ENCODE measurements around the gene TBC1D17. TPM values are rescaled to one million over a fixed set of nuclear protein-coding genes. Genes with fewer than 3 reads are reported as not detected.
A peak's percentile ranks its signal among the peaks of the same experiment; 100 is the strongest.

The TBC1D17 gene
- total and polyA plus RNA-seq, 10 of the 15 experiments (the other 5 are each of a cell fraction or from before 2014, with no cell fraction given), result 0.42 to 20.4 (median 11.2) TPM

DNA sequence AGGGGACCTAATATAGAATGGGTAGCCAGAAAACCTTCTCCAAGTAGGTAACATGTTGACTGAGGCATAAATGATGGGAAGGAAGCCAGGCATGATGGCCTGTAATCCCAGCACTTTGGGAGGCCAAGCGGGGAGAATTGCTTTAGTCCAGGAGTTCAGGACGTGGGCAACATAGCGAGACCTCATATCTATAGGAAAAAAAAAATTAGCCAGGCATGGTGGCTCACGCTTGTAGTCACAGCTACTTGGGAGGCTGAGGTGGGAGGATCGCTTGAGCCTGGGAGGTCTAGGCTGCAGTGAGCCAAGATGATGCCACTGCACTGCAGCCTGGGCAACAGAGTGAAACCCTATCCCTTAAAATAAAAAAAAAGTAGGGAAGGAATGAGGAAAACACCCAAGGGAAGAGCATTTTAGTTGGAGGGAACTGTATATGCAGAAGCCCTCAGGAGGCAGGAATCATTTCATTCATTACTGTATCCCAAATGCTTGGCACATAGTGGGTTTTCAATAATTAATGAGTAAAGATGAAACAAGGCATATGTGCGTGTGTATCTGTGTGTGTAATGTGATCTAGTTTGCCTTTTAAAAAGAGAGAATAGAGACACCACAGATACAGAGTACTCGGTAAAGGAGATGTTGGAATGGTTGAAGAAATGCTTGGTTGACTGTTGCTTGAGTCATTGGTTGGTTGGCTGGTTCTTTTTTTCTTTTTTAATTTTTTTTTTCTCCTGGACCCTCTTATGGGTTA is 54.0 kb downstream of the TBC1D17 start:
- ChIA-PET RAD21 (ENCODE audit: unreplicated experiment) (no interaction called here), POLR2A (interaction anchor here (4.7 to 5.8 kb wide), 2 partner anchors 35 to 62 kb away, joined by 30 to 113 read pairs; partner anchors contain the start of gene IL4I1), SMC1A (ENCODE audit: uncharacterized antibody, unreplicated experiment) (no interaction called here), CTCF (interaction anchor here (1.1 to 2.2 kb wide), 2 partner anchors 34 to 51 kb away, joined by 3 to 4 read pairs; partner anchors contain the start of gene IL4I1)
- peak overlapping the region; percentile 92; the same call in 1 of the 2 replicates for H3K4me3 ChIP-seq
- 86% methylated on average over 7 of the region's 7 CpGs for WGBS (ENCODE audit: insufficient coverage, insufficient replicate concordance, low lambda C conversion rate, missing lambda C conversion rate)
- H3K36me3 ChIP-seq (ENCODE audit: control insufficient read depth in 2 of 2, insufficient read depth in 2 of 2, low read length in 1 of 2), result peaks cover 9 to 14% of the 10 kb centered on the region in 2 experiments; a peak in 3 of 4 replicates
- peak overlapping the region; percentile 49 for H3K4me2 ChIP-seq (ENCODE audit: control insufficient read depth, insufficient read depth)
- no peak overlapping the region for H2AFZ ChIP-seq (ENCODE audit: control insufficient read depth, low read depth, low read length)
- ATAC-seq (no peak), DNase-seq (ENCODE audit: low read depth, low spot score) (no peak), FAIRE-seq (no peak)
- TF ChIP-seq BACH1 (IDR thresholded peaks at IDR 0.05; ENCODE audit: borderline replicate concordance) (no peak), POLR2AphosphoS2 (IDR thresholded peaks at IDR 0.05; ENCODE audit: low read depth, low read length) (peak; percentile 44), TBL1XR1 (IDR thresholded peaks at IDR 0.05; ENCODE audit: low read depth, low read length) (no peak), POLR2AphosphoS5 (IDR thresholded peaks at IDR 0.05; ENCODE audit: low read length) (peak; percentile 90)
- no peak overlapping the region for H3K27ac ChIP-seq (ENCODE audit: control insufficient read depth, insufficient read depth)
- no peak overlapping the region for H3K9ac ChIP-seq (ENCODE audit: control insufficient read depth, insufficient read depth, low read length)
- peaks cover 15% of the 10 kb centered on the region for H3K4me1 ChIP-seq (ENCODE audit: control insufficient read depth, insufficient read depth, low read length)
- H4K20me1 ChIP-seq (ENCODE audit: control insufficient read depth, insufficient read depth), result no peaks in the 10 kb centered on the region
- in situ Hi-C loops (cut with MboI) (loop anchor here (10.0 kb wide), 1 partner anchor 203 kb away; no protein-coding TSS in a partner anchor), intact Hi-C loops (cut with micrococcal nuclease; ENCODE audit: unreplicated experiment) (no loop called here)
- no peaks in the 10 kb centered on the region for H3K27me3 ChIP-seq (replicated peaks in 1 of 2; ENCODE audit: control insufficient read depth in 2 of 2, insufficient read depth in 2 of 2, low read length in 1 of 2)
- BruUV-seq (replicated peaks), result no TSS peak
- no peaks in the 10 kb centered on the region for H3K9me3 ChIP-seq (replicated peaks; ENCODE audit: control insufficient read depth, insufficient read depth, low read length)
- H3K79me2 ChIP-seq (ENCODE audit: control insufficient read depth, insufficient read depth, low read length), result peaks cover 53% of the 10 kb centered on the region

DNA sequence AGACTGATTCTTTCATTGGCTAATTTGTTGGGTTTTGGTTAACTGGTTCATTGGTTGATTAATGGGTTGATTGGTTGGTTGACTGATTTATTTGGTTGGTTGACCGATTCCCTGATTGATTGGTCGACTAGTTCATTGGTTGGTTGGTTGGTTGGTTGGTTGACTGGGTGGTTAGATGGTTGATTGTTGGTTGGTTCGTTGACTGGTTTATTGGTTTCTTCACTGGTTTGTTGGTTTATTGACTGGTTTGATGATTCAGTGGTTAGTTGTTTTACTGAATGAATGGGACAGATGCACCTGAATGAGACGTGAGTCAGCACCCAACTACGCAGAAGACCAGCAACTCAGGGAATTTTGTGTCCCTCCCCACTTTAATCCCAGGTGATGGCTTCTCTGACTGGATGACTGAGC is 54.5 kb downstream of the TBC1D17 start:
- POLR2A ChIA-PET, result no interaction called here
- TF ChIP-seq SKIL (IDR thresholded peaks at IDR 0.05; ENCODE audit: low read depth, poor library complexity, severe bottlenecking), result no peak
- TF ChIP-seq PKNOX1 (IDR thresholded peaks at IDR 0.05), result peak; percentile 80
- TF ChIP-seq MEF2B (IDR thresholded peaks at IDR 0.05; ENCODE audit: partially characterized antibody, poor library complexity, severe bottlenecking), result no peak
- no peak for TF ChIP-seq ZNF24 (IDR thresholded peaks at IDR 0.05)
- TF ChIP-seq HDAC6 (IDR thresholded peaks at IDR 0.05; ENCODE audit: unreplicated experiment), result no peak
- TF ChIP-seq NBN (IDR thresholded peaks at IDR 0.05), result 0 out of 2 replicates have a peak, but pooled peaks have one; percentile 26
- no peak for TF ChIP-seq EGR1 (IDR thresholded peaks at IDR 0.05; ENCODE audit: borderline replicate concordance in 1 of 2, low read depth in 2 of 2, low read length in 2 of 2)
- no peak for TF ChIP-seq SMAD5 (IDR thresholded peaks at IDR 0.05; ENCODE audit: low read depth)

More for the DNA sequence above, 54.5 kb downstream of the TBC1D17 start:
- Histone ChIP-seq H3K4me3 (0 out of 2 replicates have a peak overlapping the region, but pooled peaks have one; percentile 92), H3K27me3 (replicated peaks in 1 of 2; ENCODE audit: control insufficient read depth in 2 of 2, insufficient read depth in 2 of 2, low read length in 1 of 2) (no peaks in the 10 kb centered on the region), H3K36me3 (ENCODE audit: control insufficient read depth in 2 of 2, insufficient read depth in 2 of 2, low read length in 1 of 2) (peaks cover 9 to 10% of the 10 kb centered on the region in 2 experiments; a peak in 3 of 4 replicates), H3K9me3 (replicated peaks; ENCODE audit: control insufficient read depth, insufficient read depth, low read length) (no peaks in the 10 kb centered on the region), H3K4me2 (ENCODE audit: control insufficient read depth, insufficient read depth) (no peak overlapping the region), H3K9ac (ENCODE audit: control insufficient read depth, insufficient read depth, low read length) (no peak overlapping the region), H3K4me1 (ENCODE audit: control insufficient read depth, insufficient read depth, low read length) (peaks cover 13% of the 10 kb centered on the region), H4K20me1 (ENCODE audit: control insufficient read depth, insufficient read depth) (no peaks in the 10 kb centered on the region), H3K79me2 (ENCODE audit: control insufficient read depth, insufficient read depth, low read length) (peaks cover 47% of the 10 kb centered on the region), H2AFZ (ENCODE audit: control insufficient read depth, low read depth, low read length) (no peak overlapping the region), H3K27ac (ENCODE audit: control insufficient read depth, insufficient read depth) (no peak overlapping the region)
- DNase-seq (ENCODE audit: low read depth, low spot score) (no peak), ATAC-seq (no peak), FAIRE-seq (no peak)
- no TSS peak for BruUV-seq (replicated peaks)
- ChIA-PET SMC1A (ENCODE audit: uncharacterized antibody, unreplicated experiment) (no interaction called here), RAD21 (ENCODE audit: unreplicated experiment) (interaction anchor here (0.6 kb wide), 1 partner anchor 20 kb away, joined by 3 read pairs; no protein-coding TSS in a partner anchor), CTCF (no interaction called here)
- in situ Hi-C loops (cut with MboI), result loop anchor here (10.0 kb wide), 1 partner anchor 203 kb away; no protein-coding TSS in a partner anchor
- 90% methylated on average over 5 of the region's 5 CpGs for WGBS (ENCODE audit: insufficient coverage, insufficient replicate concordance, low lambda C conversion rate, missing lambda C conversion rate)
- intact Hi-C loops (cut with micrococcal nuclease; ENCODE audit: unreplicated experiment), result no loop called here
